K562 (cell line): ENCODE results near the gene TRIP6. TPM values are rescaled to one million over a fixed set of nuclear protein-coding genes. Genes with fewer than 3 reads are reported as not detected.

ENCODE experiments used
- ATF1 ChIP-seq, 2 experiments: fragments of 450-650 bp in 1 of 2; IDR thresholded peaks; 2 replicates each; pipeline ENCODE4 v1.6.1; 2016; ENCODE audit warnings: missing compliant biosample characterization in 1 of 2, missing genetic modification characterization in 1 of 2
- CHD2 ChIP-seq: IDR thresholded peaks from 2 replicates; pipeline ENCODE4 v1.6.1; 2011; ENCODE audit warnings: low read depth, low read length
- ELF2 ChIP-seq: fragments of 250-450 bp; sonication (Bioruptor Pico); IDR thresholded peaks from 2 replicates; pipeline ENCODE4 v1.5.0; 2021; ENCODE audit warnings: mild to moderate bottlenecking
- FOXJ2 ChIP-seq: fragments of 200-800 bp; sonication (Bioruptor generic); IDR thresholded peaks from 2 replicates; pipeline ENCODE4 v1.6.1; 2016; ENCODE audit warnings: missing genetic modification characterization, missing compliant biosample characterization
- HCFC1 ChIP-seq: IDR thresholded peaks from 2 replicates; pipeline ENCODE4 v1.6.1; 2012; ENCODE audit warnings: low read depth, low read length, improper control_type of control experiment
- L3MBTL2 ChIP-seq: fragments of 450-650 bp; IDR thresholded peaks from 2 replicates; pipeline ENCODE4 v1.6.1; 2016; ENCODE audit warnings: mild to moderate bottlenecking, moderate library complexity
- MYBL2 ChIP-seq, 2 experiments: fragments of 450-650 bp in 1 of 2; sonication (generic) in 1 of 2; formaldehyde crosslinking in 1 of 2; IDR thresholded peaks; 2 replicates each; pipeline versions ENCODE4 v1.6.1 to v1.8.1; 2017 to 2022; ENCODE audit warnings: borderline replicate concordance in 1 of 2, inconsistent platforms in 1 of 2, low read depth in 1 of 2, mild to moderate bottlenecking in 1 of 2, missing genetic modification reagents in 1 of 2, moderate library complexity in 1 of 2
- NBN ChIP-seq: fragments of 450-650 bp; IDR thresholded peaks from 2 replicates; pipeline ENCODE4 v1.6.1; 2016; ENCODE audit warnings: low read depth, mild to moderate bottlenecking
- NFE2 ChIP-seq: IDR thresholded peaks from 2 replicates; pipeline ENCODE4 v1.6.1; 2014; ENCODE audit warnings: antibody characterized with exemption, low read depth
- POLR2H ChIP-seq: IDR thresholded peaks from 2 replicates; pipeline ENCODE4 v1.6.1; 2016; ENCODE audit warnings: missing genetic modification characterization, low read depth, mild to moderate bottlenecking, control low read depth, missing compliant biosample characterization, moderate library complexity
- SMARCE1 ChIP-seq: fragments of 450-650 bp; IDR thresholded peaks from 2 replicates; pipeline ENCODE4 v1.7.1; 2016; ENCODE audit warnings: mild to moderate bottlenecking
- TRIM24 ChIP-seq, 2 experiments: fragments of 450-650 bp; IDR thresholded peaks; 2 replicates each; pipeline ENCODE4 v1.6.1; 2016
- XRCC4 ChIP-seq: IDR thresholded peaks from one replicate; pipeline ENCODE4 v1.6.1; 2011; ENCODE audit not compliant: insufficient read depth, insufficient read length; ENCODE audit errors: extremely low read depth
- ZNF75A ChIP-seq: fragments of 450-650 bp; formaldehyde crosslinking; IDR thresholded peaks from 2 replicates; pipeline ENCODE4 v1.4.0; 2020; ENCODE audit warnings: mild to moderate bottlenecking
- ZNF79 ChIP-seq: fragments of 250-450 bp; sonication (Bioruptor Pico); IDR thresholded peaks from 2 replicates; pipeline ENCODE4 v1.4.0; 2020; ENCODE audit warnings: low read depth, mild to moderate bottlenecking, moderate library complexity
- ZSCAN29 ChIP-seq: fragments of 450-650 bp; IDR thresholded peaks from 2 replicates; pipeline ENCODE4 v1.6.1; 2017
- polyA plus RNA-seq, 8 experiments: library from polyadenylated mRNA; depleted of rRNA in 4 of 8; stranded (reverse) in 5 of 8; unstranded in 3 of 8; fragments of >200 nt; fragmentation: Nextera tagmentation in 2 of 8; fragmentation: Illumina TruSeq in 1 of 8; extraction: Ambion mirVana in 2 of 8; extraction: Trizol in 1 of 8; gene quantifications; 2 replicates each; pipeline versions ENCODE4 v1.2.1 to v1.2.3, GENCODE V29; 2011 to 2014; ENCODE audit warnings: inconsistent platforms in 1 of 8, missing spikeins in 1 of 8
- total RNA-seq, 7 experiments: library from RNA; depleted of rRNA in 6 of 7; stranded (reverse); fragments of >200 nt in 6 of 7; fragmentation: Illumina TruSeq in 2 of 7; extraction: Trizol in 2 of 7; gene quantifications; 2 replicates each; pipeline versions ENCODE4 v1.2.1 to v1.2.3, GENCODE V29; 2011 to 2021; ENCODE audit warnings: low replicate concordance in 1 of 7
- TF ChIP-seq, protein P1 (sequence below): fragments of 200-800 bp; sonication (Bioruptor generic); IDR thresholded peaks from 2 replicates; pipeline ENCODE4 v1.6.1; 2016; ENCODE audit warnings: missing genetic modification characterization, missing compliant biosample characterization
- TF ChIP-seq, protein P2 (sequence below): fragments of 250-450 bp; sonication (Bioruptor Pico); IDR thresholded peaks from 2 replicates; pipeline ENCODE4 v1.8.0; 2021; ENCODE audit warnings: mild to moderate bottlenecking, moderate library complexity
- TF ChIP-seq, protein P3 (sequence below): sonication (generic); formaldehyde crosslinking; IDR thresholded peaks from 2 replicates; pipeline ENCODE4 v1.8.1; 2023; ENCODE audit warnings: mild to moderate bottlenecking, missing genetic modification reagents

The TRIP6 gene
- total and polyA plus RNA-seq, 9 of the 15 experiments (the other 6 are each of a cell fraction or from before 2014, with no cell fraction given), result 5.9 to 141 (median 54.0) TPM

DNA sequence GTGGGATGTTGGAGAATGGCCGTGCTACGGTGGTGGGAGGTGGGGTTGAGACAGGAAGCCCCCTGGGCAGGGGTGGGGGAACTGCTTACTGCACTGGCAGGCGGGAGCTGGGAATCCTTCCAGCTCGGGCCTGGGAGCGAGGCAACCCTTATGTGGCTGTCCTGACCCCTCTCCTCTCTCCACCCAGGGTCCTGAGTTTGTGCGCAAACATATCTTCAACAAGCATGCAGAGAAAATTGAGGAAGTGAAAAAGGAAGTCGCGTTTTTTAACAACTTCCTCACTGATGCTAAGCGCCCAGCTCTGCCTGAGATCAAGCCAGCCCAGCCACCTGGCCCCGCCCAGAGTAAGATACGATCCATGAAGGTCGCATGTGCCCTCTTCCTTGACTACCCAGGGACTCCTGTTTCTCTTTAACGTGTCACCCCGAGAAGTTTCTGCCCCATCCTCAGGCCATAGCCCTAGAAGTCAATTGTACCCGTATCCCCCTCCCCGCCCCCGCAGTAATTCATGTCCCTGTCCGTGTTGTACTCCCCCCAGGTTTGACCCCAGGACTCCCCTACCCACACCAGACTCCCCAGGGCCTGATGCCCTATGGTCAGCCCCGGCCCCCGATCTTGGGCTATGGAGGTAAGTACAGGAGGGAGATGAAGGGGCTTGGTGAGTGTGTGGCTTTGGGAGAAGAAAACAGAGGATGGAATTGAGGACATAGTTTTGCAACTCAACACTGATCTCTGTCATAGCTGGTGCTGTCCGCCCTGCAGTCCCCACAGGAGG is 20.5 kb downstream of the TRIP6 start (continued):
- no peak for TF ChIP-seq TRIM24 (IDR thresholded peaks at IDR 0.05)
- TF ChIP-seq POLR2H (tag), result no peak
- no peak for TF ChIP-seq ZNF79 (CRISPR knock-in tag)
- no peak for TF ChIP-seq XRCC4
- TF ChIP-seq NBN, result no peak
- no peak for TF ChIP-seq ZNF75A (CRISPR knock-in tag)
- TF ChIP-seq ELF2 (CRISPR knock-in tag), result peak; percentile 20; the same call in 1 of the 2 replicates
- 0 out of 2 replicates have a peak, but pooled peaks have one; percentile 25 for TF ChIP-seq FOXJ2 (tag)
- TF ChIP-seq NFE2, result no peak
- TF ChIP-seq CHD2, result no peak
- TF ChIP-seq, protein P1, sequence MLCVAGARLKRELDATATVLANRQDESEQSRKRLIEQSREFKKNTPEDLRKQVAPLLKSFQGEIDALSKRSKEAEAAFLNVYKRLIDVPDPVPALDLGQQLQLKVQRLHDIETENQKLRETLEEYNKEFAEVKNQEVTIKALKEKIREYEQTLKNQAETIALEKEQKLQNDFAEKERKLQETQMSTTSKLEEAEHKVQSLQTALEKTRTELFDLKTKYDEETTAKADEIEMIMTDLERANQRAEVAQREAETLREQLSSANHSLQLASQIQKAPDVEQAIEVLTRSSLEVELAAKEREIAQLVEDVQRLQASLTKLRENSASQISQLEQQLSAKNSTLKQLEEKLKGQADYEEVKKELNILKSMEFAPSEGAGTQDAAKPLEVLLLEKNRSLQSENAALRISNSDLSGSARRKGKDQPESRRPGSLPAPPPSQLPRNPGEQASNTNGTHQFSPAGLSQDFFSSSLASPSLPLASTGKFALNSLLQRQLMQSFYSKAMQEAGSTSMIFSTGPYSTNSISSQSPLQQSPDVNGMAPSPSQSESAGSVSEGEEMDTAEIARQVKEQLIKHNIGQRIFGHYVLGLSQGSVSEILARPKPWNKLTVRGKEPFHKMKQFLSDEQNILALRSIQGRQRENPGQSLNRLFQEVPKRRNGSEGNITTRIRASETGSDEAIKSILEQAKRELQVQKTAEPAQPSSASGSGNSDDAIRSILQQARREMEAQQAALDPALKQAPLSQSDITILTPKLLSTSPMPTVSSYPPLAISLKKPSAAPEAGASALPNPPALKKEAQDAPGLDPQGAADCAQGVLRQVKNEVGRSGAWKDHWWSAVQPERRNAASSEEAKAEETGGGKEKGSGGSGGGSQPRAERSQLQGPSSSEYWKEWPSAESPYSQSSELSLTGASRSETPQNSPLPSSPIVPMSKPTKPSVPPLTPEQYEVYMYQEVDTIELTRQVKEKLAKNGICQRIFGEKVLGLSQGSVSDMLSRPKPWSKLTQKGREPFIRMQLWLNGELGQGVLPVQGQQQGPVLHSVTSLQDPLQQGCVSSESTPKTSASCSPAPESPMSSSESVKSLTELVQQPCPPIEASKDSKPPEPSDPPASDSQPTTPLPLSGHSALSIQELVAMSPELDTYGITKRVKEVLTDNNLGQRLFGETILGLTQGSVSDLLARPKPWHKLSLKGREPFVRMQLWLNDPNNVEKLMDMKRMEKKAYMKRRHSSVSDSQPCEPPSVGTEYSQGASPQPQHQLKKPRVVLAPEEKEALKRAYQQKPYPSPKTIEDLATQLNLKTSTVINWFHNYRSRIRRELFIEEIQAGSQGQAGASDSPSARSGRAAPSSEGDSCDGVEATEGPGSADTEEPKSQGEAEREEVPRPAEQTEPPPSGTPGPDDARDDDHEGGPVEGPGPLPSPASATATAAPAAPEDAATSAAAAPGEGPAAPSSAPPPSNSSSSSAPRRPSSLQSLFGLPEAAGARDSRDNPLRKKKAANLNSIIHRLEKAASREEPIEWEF, result no peak
- TF ChIP-seq SMARCE1, result peak; percentile 25; the same call in 1 of the 2 replicates
- no peak for TF ChIP-seq MYBL2 (IDR thresholded peaks at IDR 0.05; ENCODE audit: low read depth)
- no peak for TF ChIP-seq MYBL2 (CRISPR knock-in tag; IDR thresholded peaks at IDR 0.05; ENCODE audit: borderline replicate concordance)
- TF ChIP-seq, protein P2, sequence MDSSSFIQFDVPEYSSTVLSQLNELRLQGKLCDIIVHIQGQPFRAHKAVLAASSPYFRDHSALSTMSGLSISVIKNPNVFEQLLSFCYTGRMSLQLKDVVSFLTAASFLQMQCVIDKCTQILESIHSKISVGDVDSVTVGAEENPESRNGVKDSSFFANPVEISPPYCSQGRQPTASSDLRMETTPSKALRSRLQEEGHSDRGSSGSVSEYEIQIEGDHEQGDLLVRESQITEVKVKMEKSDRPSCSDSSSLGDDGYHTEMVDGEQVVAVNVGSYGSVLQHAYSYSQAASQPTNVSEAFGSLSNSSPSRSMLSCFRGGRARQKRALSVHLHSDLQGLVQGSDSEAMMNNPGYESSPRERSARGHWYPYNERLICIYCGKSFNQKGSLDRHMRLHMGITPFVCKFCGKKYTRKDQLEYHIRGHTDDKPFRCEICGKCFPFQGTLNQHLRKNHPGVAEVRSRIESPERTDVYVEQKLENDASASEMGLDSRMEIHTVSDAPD (CRISPR knock-in tag), result no peak
- no peak for TF ChIP-seq ATF1 (CRISPR knock-in tag; IDR thresholded peaks at IDR 0.05)
- 0 out of 2 replicates have a peak, but pooled peaks have one; percentile 25 for TF ChIP-seq ATF1 (tag; IDR thresholded peaks at IDR 0.05)
- TF ChIP-seq L3MBTL2, result peak; percentile 57
- TF ChIP-seq, protein P3, sequence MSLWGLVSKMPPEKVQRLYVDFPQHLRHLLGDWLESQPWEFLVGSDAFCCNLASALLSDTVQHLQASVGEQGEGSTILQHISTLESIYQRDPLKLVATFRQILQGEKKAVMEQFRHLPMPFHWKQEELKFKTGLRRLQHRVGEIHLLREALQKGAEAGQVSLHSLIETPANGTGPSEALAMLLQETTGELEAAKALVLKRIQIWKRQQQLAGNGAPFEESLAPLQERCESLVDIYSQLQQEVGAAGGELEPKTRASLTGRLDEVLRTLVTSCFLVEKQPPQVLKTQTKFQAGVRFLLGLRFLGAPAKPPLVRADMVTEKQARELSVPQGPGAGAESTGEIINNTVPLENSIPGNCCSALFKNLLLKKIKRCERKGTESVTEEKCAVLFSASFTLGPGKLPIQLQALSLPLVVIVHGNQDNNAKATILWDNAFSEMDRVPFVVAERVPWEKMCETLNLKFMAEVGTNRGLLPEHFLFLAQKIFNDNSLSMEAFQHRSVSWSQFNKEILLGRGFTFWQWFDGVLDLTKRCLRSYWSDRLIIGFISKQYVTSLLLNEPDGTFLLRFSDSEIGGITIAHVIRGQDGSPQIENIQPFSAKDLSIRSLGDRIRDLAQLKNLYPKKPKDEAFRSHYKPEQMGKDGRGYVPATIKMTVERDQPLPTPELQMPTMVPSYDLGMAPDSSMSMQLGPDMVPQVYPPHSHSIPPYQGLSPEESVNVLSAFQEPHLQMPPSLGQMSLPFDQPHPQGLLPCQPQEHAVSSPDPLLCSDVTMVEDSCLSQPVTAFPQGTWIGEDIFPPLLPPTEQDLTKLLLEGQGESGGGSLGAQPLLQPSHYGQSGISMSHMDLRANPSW, result no peak
- TF ChIP-seq ZSCAN29, result no peak
- no peak for TF ChIP-seq HCFC1
